Measurements from ENCODE around the gene DST. TPM values are rescaled to one million over a fixed set of nuclear protein-coding genes. Genes with fewer than 3 reads are reported as not detected.

DST gene
- total RNA-seq, 1 experiment from 2014 or later, result 71.8 TPM

DNA sequence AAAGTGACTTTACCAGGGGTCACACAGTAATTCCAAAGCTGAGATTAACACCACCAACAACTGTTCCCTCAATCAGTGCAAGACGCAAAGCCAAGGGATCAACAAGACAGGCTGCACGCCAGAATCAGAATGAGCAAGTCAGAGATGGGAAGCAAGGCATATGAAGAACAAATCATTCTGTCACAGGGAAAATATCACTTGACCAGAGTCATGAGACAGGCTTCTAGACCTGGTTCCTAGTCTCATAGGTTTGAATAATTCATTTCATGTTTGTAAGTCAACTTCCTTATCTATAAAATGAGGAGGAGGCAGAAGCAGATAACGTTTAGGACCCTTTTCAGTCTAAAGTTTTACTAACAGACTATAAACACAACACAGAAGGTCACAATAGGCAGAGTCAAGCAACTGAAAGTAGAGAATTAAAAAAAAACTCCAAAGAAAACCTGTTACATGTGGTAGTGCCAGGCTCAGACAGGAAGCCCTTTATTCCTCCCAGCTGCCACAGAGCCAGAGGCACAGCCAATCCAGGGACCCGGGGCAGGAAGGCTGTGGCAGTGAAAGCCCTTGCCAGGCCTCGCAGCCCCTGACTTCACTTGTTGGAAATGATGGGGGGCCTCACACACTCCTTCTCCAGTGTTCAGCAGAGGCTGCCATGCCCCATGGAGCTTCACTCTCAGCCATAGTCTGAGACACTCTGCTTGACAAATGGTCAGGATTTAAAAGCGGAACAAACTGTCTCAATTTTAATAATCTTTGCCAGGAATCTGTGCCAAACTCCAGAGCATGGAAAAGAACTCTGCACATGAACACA, 29.2 kb upstream of the DST start:
- intact Hi-C loops (cut with micrococcal nuclease; ENCODE audit: unreplicated experiment), result no loop called here
- no peak for TF ChIP-seq CTCF (conservative IDR thresholded peaks at IDR 0.05; ENCODE audit: low read depth, low read length)
- H3K9me3 ChIP-seq (ENCODE audit: low read depth, low read length, poor library complexity, severe bottlenecking), result no peaks in the 10 kb centered on the region
- H3K27me3 ChIP-seq (replicated peaks; ENCODE audit: insufficient read depth, low read depth, low read length, poor library complexity), result no peaks in the 10 kb centered on the region
- no peaks in the 10 kb centered on the region for H3K36me3 ChIP-seq (ENCODE audit: insufficient read depth, low read length, poor library complexity, severe bottlenecking)
- peak; percentile 52 for DNase-seq (ENCODE audit: low spot score)
- H3K27ac ChIP-seq (ENCODE audit: low read depth, low read length, poor library complexity, severe bottlenecking), result peak overlapping the region; percentile 59
- peaks cover 19% of the 10 kb centered on the region for H3K4me1 ChIP-seq (ENCODE audit: insufficient read depth, low read length, poor library complexity, severe bottlenecking)
- no TSS peak for BruUV-seq (replicated peaks)
- ChIA-PET CTCF (no interaction called here), POLR2A (ENCODE audit: low non-redundant PET) (no interaction called here)
- H3K4me3 ChIP-seq (ENCODE audit: low read depth, low read length, poor library complexity, severe bottlenecking), result no peak overlapping the region

DNA sequence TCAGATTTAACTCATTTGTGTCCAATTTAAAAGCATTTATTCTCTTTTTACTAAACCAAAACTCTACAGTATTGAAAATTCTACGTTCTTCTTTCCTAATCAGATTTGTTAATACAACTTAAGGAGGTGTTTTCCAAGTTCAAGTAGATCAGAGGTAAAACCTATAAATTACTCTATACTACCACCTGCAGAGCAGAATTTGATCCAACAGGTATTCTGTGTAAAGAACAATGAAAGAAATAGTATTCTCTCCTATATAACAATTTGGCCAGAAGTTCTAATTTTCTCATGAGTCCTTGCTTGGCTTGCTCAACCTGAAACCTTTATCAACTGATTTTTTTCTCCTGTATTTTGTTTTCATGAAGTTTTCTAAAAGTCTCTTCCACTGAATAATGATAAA, 28.5 kb upstream of the DST start:
- TF ChIP-seq CTCF (conservative IDR thresholded peaks at IDR 0.05; ENCODE audit: low read depth, low read length) (no peak), EZH2 (IDR thresholded peaks at IDR 0.05; ENCODE audit: borderline replicate concordance, low read depth, low read length, poor library complexity, severe bottlenecking) (no peak)
- Histone ChIP-seq H3K36me3 (ENCODE audit: insufficient read depth, low read length, poor library complexity, severe bottlenecking) (no peaks in the 10 kb centered on the region), H3K27ac (ENCODE audit: low read depth, low read length, poor library complexity, severe bottlenecking) (peak overlapping the region; percentile 59), H3K4me1 (ENCODE audit: insufficient read depth, low read length, poor library complexity, severe bottlenecking) (peaks cover 19% of the 10 kb centered on the region), H3K9me3 (ENCODE audit: low read depth, low read length, poor library complexity, severe bottlenecking) (no peaks in the 10 kb centered on the region), H3K4me3 (ENCODE audit: low read depth, low read length, poor library complexity, severe bottlenecking) (no peak overlapping the region), H3K27me3 (replicated peaks; ENCODE audit: insufficient read depth, low read depth, low read length, poor library complexity) (no peaks in the 10 kb centered on the region)
- DNase-seq (ENCODE audit: low spot score), result no peak
- ChIA-PET CTCF (no interaction called here), POLR2A (ENCODE audit: low non-redundant PET) (no interaction called here)
- no TSS peak for BruUV-seq (replicated peaks)
- intact Hi-C loops (cut with micrococcal nuclease; ENCODE audit: unreplicated experiment), result no loop called here

DNA sequence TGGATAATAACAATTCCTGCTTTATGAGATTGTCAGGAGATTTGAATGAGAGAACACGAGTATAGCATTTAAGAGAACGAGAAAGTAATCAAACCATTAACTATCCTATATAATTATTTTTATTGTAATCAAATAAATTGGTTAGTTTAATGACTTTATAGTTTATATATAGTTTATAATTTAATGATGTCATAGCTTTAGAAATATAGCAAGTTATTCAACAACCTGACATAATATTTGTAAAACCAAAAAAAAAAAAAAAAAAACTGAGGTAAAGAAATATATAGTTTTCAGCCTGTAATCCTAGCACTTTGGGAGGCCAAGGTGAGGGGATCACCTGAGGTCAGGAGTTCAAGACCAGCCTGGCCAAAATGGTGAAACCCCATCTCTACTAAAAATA, 26.4 kb upstream of the DST start:
- Histone ChIP-seq H3K36me3 (ENCODE audit: insufficient read depth, low read length, poor library complexity, severe bottlenecking) (no peaks in the 10 kb centered on the region), H3K27me3 (replicated peaks; ENCODE audit: insufficient read depth, low read depth, low read length, poor library complexity) (no peaks in the 10 kb centered on the region), H3K27ac (ENCODE audit: low read depth, low read length, poor library complexity, severe bottlenecking) (no peak overlapping the region), H3K4me3 (ENCODE audit: low read depth, low read length, poor library complexity, severe bottlenecking) (no peak overlapping the region), H3K9me3 (ENCODE audit: low read depth, low read length, poor library complexity, severe bottlenecking) (no peaks in the 10 kb centered on the region), H3K4me1 (ENCODE audit: insufficient read depth, low read length, poor library complexity, severe bottlenecking) (peaks cover 19% of the 10 kb centered on the region)
- POLR2A ChIA-PET (ENCODE audit: low non-redundant PET), result no interaction called here
- no TSS peak for BruUV-seq (replicated peaks)
- TF ChIP-seq CTCF (conservative IDR thresholded peaks at IDR 0.05; ENCODE audit: low read depth, low read length), result no peak
- TF ChIP-seq EZH2 (IDR thresholded peaks at IDR 0.05; ENCODE audit: borderline replicate concordance, low read depth, low read length, poor library complexity, severe bottlenecking), result no peak
- DNase-seq (ENCODE audit: low spot score), result no peak
- intact Hi-C loops (cut with micrococcal nuclease; ENCODE audit: unreplicated experiment), result no loop called here
- CTCF ChIA-PET, result no interaction called here
